Activated CD8-positive, alpha-beta T cell treated with anti-CD3 and anti-CD28 coated beads for 36 hours (primary cell): ENCODE results near the gene DUSP16. TPM values are rescaled to one million over a fixed set of nuclear protein-coding genes. Genes with fewer than 3 reads are reported as not detected.

ENCODE experiments used
- ATAC-seq: fragments of 200-7000 bp; cut with Tn5 transposase; one replicate; pipeline ENCODE4 v1.10.0; 2021; ENCODE audit warnings: mild to moderate bottlenecking, moderate library complexity
- CTCF ChIA-PET: fragments of 350-600 bp; sonication (Branson Sonifier 250); formaldehyde crosslinking; loops from one replicate; lab custom pipeline; 2021; ENCODE audit warnings: antibody characterized with exemption; lab: Charles Lee
- POLR2A ChIA-PET: fragments of 350-600 bp; sonication (Branson Sonifier 250); formaldehyde crosslinking; loops from one replicate; lab custom pipeline; 2021; ENCODE audit warnings: antibody characterized with exemption; lab: Charles Lee
- DNase-seq: peaks from one replicate; pipeline ENCODE4 v3.0.0-alpha.2; 2020
- H3K27ac Mint-ChIP-seq: one replicate; pipeline ENCODE4 v1.8.0; 2021; ENCODE audit warnings: mild to moderate bottlenecking, mixed read lengths
- H3K27me3 Mint-ChIP-seq: one replicate; pipeline ENCODE4 v1.8.0; 2021; ENCODE audit warnings: mixed read lengths
- H3K36me3 Mint-ChIP-seq: one replicate; pipeline ENCODE4 v1.8.0; 2021; ENCODE audit warnings: low read depth, mixed read lengths
- H3K4me1 Mint-ChIP-seq: one replicate; pipeline ENCODE4 v1.8.0; 2021; ENCODE audit warnings: low read depth, mixed read lengths
- H3K4me3 Mint-ChIP-seq: one replicate; pipeline ENCODE4 v1.8.0; 2021; ENCODE audit warnings: mild to moderate bottlenecking, moderate library complexity, mixed read lengths
- H3K9me3 Mint-ChIP-seq: one replicate; pipeline ENCODE4 v1.8.0; 2021; ENCODE audit warnings: mixed read lengths
- intact Hi-C: fragments of 100-400 bp; cut with micrococcal nuclease; formaldehyde crosslinking; loops from one replicate; pipeline ENCODE4 v1.10.0; 2022
- total RNA-seq, 2 experiments: library from RNA; stranded (reverse); gene quantifications; one replicate each; pipeline ENCODE4 v1.2.3, GENCODE V29; 2021
- TF ChIP-seq, protein P1 (sequence below): fragments of 200-600 bp; IDR thresholded peaks from one replicate; pipeline ENCODE4 v1.8.0; 2022; ENCODE audit warnings: antibody characterized with exemption, mild to moderate bottlenecking

The DUSP16 gene
- total RNA-seq, 2 experiments from 2014 or later: 28.2 to 30.2 TPM

- H3K27me3 Mint-ChIP-seq: no peaks in the 10 kb centered on the region
- peak overlapping the region; percentile 82 for H3K27ac Mint-ChIP-seq
- H3K9me3 Mint-ChIP-seq: no peaks in the 10 kb centered on the region
- no peak overlapping the region for H3K4me3 Mint-ChIP-seq
- ChIA-PET CTCF (interaction anchor here (1.1 to 3.9 kb wide), 7 partner anchors 9 to 281 kb away, joined by 3 to 20 read pairs (median 8); no protein-coding TSS in a partner anchor), POLR2A (interaction anchor here (0.7 to 4.1 kb wide), 7 partner anchors 9 to 242 kb away, joined by 3 to 13 read pairs (median 4); no protein-coding TSS in a partner anchor)
- DNase-seq: no peak
- peaks cover 40% of the 10 kb centered on the region for H3K4me1 Mint-ChIP-seq
- peaks cover 8% of the 10 kb centered on the region for H3K36me3 Mint-ChIP-seq
- TF ChIP-seq, protein P1, sequence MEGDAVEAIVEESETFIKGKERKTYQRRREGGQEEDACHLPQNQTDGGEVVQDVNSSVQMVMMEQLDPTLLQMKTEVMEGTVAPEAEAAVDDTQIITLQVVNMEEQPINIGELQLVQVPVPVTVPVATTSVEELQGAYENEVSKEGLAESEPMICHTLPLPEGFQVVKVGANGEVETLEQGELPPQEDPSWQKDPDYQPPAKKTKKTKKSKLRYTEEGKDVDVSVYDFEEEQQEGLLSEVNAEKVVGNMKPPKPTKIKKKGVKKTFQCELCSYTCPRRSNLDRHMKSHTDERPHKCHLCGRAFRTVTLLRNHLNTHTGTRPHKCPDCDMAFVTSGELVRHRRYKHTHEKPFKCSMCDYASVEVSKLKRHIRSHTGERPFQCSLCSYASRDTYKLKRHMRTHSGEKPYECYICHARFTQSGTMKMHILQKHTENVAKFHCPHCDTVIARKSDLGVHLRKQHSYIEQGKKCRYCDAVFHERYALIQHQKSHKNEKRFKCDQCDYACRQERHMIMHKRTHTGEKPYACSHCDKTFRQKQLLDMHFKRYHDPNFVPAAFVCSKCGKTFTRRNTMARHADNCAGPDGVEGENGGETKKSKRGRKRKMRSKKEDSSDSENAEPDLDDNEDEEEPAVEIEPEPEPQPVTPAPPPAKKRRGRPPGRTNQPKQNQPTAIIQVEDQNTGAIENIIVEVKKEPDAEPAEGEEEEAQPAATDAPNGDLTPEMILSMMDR: no peak
- peak; percentile 55 for ATAC-seq
- intact Hi-C loops: no loop called here
Measured at GRCh38 chr12:12456637-12457036, 106.0 kb downstream of the DUSP16 start.

- intact Hi-C loops: no loop called here
- ChIA-PET POLR2A (interaction anchor here (1.0 to 4.1 kb wide), 4 partner anchors 9 to 78 kb away, joined by 3 to 13 read pairs (median 6); no protein-coding TSS in a partner anchor), CTCF (interaction anchor here (1.1 to 3.9 kb wide), 3 partner anchors 9 to 109 kb away, joined by 4 to 20 read pairs (median 4); partner anchors contain the start of gene DUSP16)
- H3K9me3 Mint-ChIP-seq: no peaks in the 10 kb centered on the region
- peaks cover 23% of the 10 kb centered on the region for H3K4me1 Mint-ChIP-seq
- H3K4me3 Mint-ChIP-seq: no peak overlapping the region
- ATAC-seq (no peak), DNase-seq (no peak)
- TF ChIP-seq, protein P1: no peak
- no peak overlapping the region for H3K27ac Mint-ChIP-seq
- H3K36me3 Mint-ChIP-seq: peaks cover 8% of the 10 kb centered on the region
- no peaks in the 10 kb centered on the region for H3K27me3 Mint-ChIP-seq
Measured at GRCh38 chr12:12454315-12454714, 108.3 kb downstream of the DUSP16 start.

GRCh38 chr12:12453635-12454034 is 109.0 kb downstream of the DUSP16 start:
- H3K27ac Mint-ChIP-seq: no peak overlapping the region
- ChIA-PET CTCF (interaction anchor here (0.5 to 3.9 kb wide), 2 partner anchors 8 to 218 kb away, joined by 3 to 20 read pairs; no protein-coding TSS in a partner anchor), POLR2A (interaction anchor here (1.7 to 4.1 kb wide), 2 partner anchors 8 to 18 kb away, joined by 3 to 13 read pairs; no protein-coding TSS in a partner anchor)
- peaks cover 23% of the 10 kb centered on the region for H3K4me1 Mint-ChIP-seq
- ATAC-seq: no peak
- peaks cover 8% of the 10 kb centered on the region for H3K36me3 Mint-ChIP-seq
- TF ChIP-seq, protein P1: no peak
- no peak overlapping the region for H3K4me3 Mint-ChIP-seq
- H3K27me3 Mint-ChIP-seq: no peaks in the 10 kb centered on the region
- intact Hi-C loops: no loop called here
- no peak for DNase-seq
- no peaks in the 10 kb centered on the region for H3K9me3 Mint-ChIP-seq

- H3K9me3 Mint-ChIP-seq: no peaks in the 10 kb centered on the region
- TF ChIP-seq, protein P1: no peak
- POLR2A ChIA-PET: no interaction called here
- ATAC-seq (no peak), DNase-seq (no peak)
- CTCF ChIA-PET: interaction anchor here (0.6 kb wide), 1 partner anchor 8 kb away, joined by 3 read pairs; no protein-coding TSS in a partner anchor
- intact Hi-C loops: no loop called here
- H3K27me3 Mint-ChIP-seq: no peaks in the 10 kb centered on the region
- H3K4me1 Mint-ChIP-seq: peaks cover 16% of the 10 kb centered on the region
- peaks cover 5% of the 10 kb centered on the region for H3K36me3 Mint-ChIP-seq
- H3K4me3 Mint-ChIP-seq: no peak overlapping the region
- H3K27ac Mint-ChIP-seq: no peak overlapping the region
Measured at GRCh38 chr12:12452326-12452902, 110.2 kb downstream of the DUSP16 start.

DNA sequence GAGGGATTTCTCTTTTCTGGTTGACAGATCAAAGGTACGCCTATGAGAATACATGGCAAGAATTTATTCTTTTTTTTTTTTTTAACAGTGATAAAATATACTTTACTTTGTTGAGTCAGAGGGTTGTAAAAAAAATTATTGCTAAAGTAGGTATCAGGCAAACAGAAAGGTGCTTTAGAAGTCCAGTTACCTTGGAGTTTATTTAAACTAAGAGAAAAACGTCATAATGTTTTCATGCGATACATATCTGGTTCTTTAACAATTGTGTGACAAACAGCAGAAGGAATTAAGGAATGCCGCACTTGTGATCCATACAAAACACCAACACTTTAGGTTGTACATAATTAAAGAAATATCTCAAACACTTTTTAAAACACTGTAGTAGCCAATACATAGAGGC is 111.6 kb downstream of the DUSP16 start:
- Mint-ChIP-seq H3K27ac (no peak overlapping the region), H3K4me1 (peaks cover 11% of the 10 kb centered on the region), H3K36me3 (peaks cover 6% of the 10 kb centered on the region), H3K9me3 (no peaks in the 10 kb centered on the region), H3K4me3 (no peak overlapping the region), H3K27me3 (no peaks in the 10 kb centered on the region)
- ChIA-PET POLR2A (interaction anchor here (0.9 kb wide), 1 partner anchor 8 kb away, joined by 3 read pairs; no protein-coding TSS in a partner anchor), CTCF (no interaction called here)
- ATAC-seq (no peak), DNase-seq (no peak)
- TF ChIP-seq, protein P1: no peak
- intact Hi-C loops: no loop called here
